Body of pancreas (tissue), 4 donors: Measurements from ENCODE around the gene PLXDC2.

Source experiments
- POLR2A ChIP-seq, 3 donors: fragments of 450-650 bp; IDR thresholded peaks; one replicate each; pipeline ENCODE4 v1.6.1; 2016; ENCODE audit warnings: antibody characterized with exemption in 3 of 3, mild to moderate bottlenecking in 2 of 3
- TF ChIP-seq, protein P1 (sequence below), 7 experiments: fragments of 450-650 bp in 4 of 7; fragments of 200-600 bp in 3 of 7; sonication (generic) in 3 of 7; IDR thresholded peaks; one replicate each; pipeline ENCODE4 v1.5.1; 2016 to 2019; ENCODE audit warnings: antibody characterized with exemption in 7 of 7

DNA sequence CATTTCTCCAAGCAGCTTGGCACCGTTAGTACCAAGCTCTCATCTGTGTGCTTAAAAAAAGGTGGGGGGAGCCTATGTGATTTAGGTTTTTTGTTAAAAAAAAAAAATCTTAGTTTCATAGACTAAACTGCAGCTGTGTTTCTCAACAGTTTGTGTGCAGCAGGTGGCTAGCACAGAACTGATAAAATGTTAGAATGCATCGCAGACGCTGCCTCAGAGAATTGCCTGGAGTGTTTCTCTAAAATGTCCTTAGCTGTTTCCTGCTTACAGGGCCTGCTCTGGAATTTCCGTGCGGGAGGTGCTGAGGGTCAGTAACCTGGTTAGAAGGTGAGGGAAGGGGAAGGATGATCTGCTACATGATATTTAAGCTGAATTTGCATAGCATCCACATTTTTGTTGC lies 268.9 kb downstream of the PLXDC2 start:
- TF ChIP-seq POLR2A (IDR thresholded peaks at IDR 0.05), result no peak
- TF ChIP-seq, protein P1, sequence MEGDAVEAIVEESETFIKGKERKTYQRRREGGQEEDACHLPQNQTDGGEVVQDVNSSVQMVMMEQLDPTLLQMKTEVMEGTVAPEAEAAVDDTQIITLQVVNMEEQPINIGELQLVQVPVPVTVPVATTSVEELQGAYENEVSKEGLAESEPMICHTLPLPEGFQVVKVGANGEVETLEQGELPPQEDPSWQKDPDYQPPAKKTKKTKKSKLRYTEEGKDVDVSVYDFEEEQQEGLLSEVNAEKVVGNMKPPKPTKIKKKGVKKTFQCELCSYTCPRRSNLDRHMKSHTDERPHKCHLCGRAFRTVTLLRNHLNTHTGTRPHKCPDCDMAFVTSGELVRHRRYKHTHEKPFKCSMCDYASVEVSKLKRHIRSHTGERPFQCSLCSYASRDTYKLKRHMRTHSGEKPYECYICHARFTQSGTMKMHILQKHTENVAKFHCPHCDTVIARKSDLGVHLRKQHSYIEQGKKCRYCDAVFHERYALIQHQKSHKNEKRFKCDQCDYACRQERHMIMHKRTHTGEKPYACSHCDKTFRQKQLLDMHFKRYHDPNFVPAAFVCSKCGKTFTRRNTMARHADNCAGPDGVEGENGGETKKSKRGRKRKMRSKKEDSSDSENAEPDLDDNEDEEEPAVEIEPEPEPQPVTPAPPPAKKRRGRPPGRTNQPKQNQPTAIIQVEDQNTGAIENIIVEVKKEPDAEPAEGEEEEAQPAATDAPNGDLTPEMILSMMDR (IDR thresholded peaks at IDR 0.05), result no peak
